Dendritic cell treated with granulocyte-macrophage colony-stimulating factor and Interleukin-4, amounts not matched to agents 40 ng/mL and 50 ng/mL, for 4 days (primary cell): ENCODE data around the gene PLIN4.

ENCODE experiments used
- H3K27ac Mint-ChIP-seq: one replicate; pipeline ENCODE4 v1.8.0; 2022; ENCODE audit warnings: mild to moderate bottlenecking, mixed read lengths
- H3K27me3 Mint-ChIP-seq: one replicate; pipeline ENCODE4 v1.8.0; 2022; ENCODE audit warnings: mild to moderate bottlenecking, mixed read lengths
- H3K36me3 Mint-ChIP-seq: one replicate; pipeline ENCODE4 v1.8.0; 2022; ENCODE audit warnings: low read depth, mixed read lengths
- H3K4me1 Mint-ChIP-seq: one replicate; pipeline ENCODE4 v1.8.0; 2022; ENCODE audit warnings: low read depth, mixed read lengths
- H3K4me3 Mint-ChIP-seq: one replicate; pipeline ENCODE4 v1.8.0; 2022; ENCODE audit warnings: mild to moderate bottlenecking, moderate library complexity, mixed read lengths
- H3K9me3 Mint-ChIP-seq: one replicate; pipeline ENCODE4 v1.8.0; 2022; ENCODE audit warnings: mixed read lengths
- intact Hi-C: fragments of 100-400 bp; cut with micrococcal nuclease; formaldehyde crosslinking; loops from one replicate; pipeline ENCODE4 v1.15.0; 2022

Gene PLIN4

GRCh38 chr19:4511300-4512054, 6.8 kb downstream of the PLIN4 start:
- Mint-ChIP-seq H3K4me3 (no peak overlapping the region), H3K9me3 (no peaks in the 10 kb centered on the region), H3K27ac (no peak overlapping the region), H3K27me3 (peaks cover 9% of the 10 kb centered on the region), H3K36me3 (no peaks in the 10 kb centered on the region), H3K4me1 (peaks cover 4% of the 10 kb centered on the region)
- intact Hi-C loops, result no loop called here

GRCh38 chr19:4510435-4511255, 7.6 kb downstream of the PLIN4 start:
- Mint-ChIP-seq H3K4me3 (no peak overlapping the region), H3K9me3 (no peaks in the 10 kb centered on the region), H3K27ac (no peak overlapping the region)

GRCh38 chr19:4508698-4509097, 9.6 kb downstream of the PLIN4 start:
- H3K27ac Mint-ChIP-seq, result no peak overlapping the region
- H3K4me1 Mint-ChIP-seq, result peaks cover 31% of the 10 kb centered on the region
- no peaks in the 10 kb centered on the region for H3K36me3 Mint-ChIP-seq
- H3K4me3 Mint-ChIP-seq, result no peak overlapping the region
- peaks cover 5% of the 10 kb centered on the region for H3K27me3 Mint-ChIP-seq
- no peaks in the 10 kb centered on the region for H3K9me3 Mint-ChIP-seq
- intact Hi-C loops, result no loop called here

More at GRCh38 chr19:4510435-4511255, 7.6 kb downstream of the PLIN4 start:
- Mint-ChIP-seq H3K4me1 (peaks cover 12% of the 10 kb centered on the region), H3K27me3 (peaks cover 8% of the 10 kb centered on the region), H3K36me3 (no peaks in the 10 kb centered on the region)
- intact Hi-C loops, result no loop called here

- intact Hi-C loops, result no loop called here
- Mint-ChIP-seq H3K4me1 (peaks cover 31% of the 10 kb centered on the region), H3K36me3 (no peaks in the 10 kb centered on the region), H3K27me3 (no peaks in the 10 kb centered on the region), H3K27ac (no peak overlapping the region), H3K4me3 (no peak overlapping the region), H3K9me3 (no peaks in the 10 kb centered on the region)
Observed at GRCh38 chr19:4507804-4508203, 10.5 kb downstream of the PLIN4 start.

- Mint-ChIP-seq H3K36me3 (no peaks in the 10 kb centered on the region), H3K9me3 (no peaks in the 10 kb centered on the region), H3K27me3 (no peaks in the 10 kb centered on the region), H3K4me3 (no peak overlapping the region), H3K4me1 (peaks cover 31% of the 10 kb centered on the region), H3K27ac (no peak overlapping the region)
- intact Hi-C loops, result no loop called here
Observed at GRCh38 chr19:4507150-4507452, 11.2 kb downstream of the PLIN4 start.

- no peaks in the 10 kb centered on the region for H3K9me3 Mint-ChIP-seq
- H3K4me1 Mint-ChIP-seq, result peaks cover 31% of the 10 kb centered on the region
- intact Hi-C loops, result no loop called here
- no peak overlapping the region for H3K4me3 Mint-ChIP-seq
- no peaks in the 10 kb centered on the region for H3K27me3 Mint-ChIP-seq
- no peaks in the 10 kb centered on the region for H3K36me3 Mint-ChIP-seq
- H3K27ac Mint-ChIP-seq, result no peak overlapping the region
Observed at GRCh38 chr19:4506449-4507149, 11.7 kb downstream of the PLIN4 start.

GRCh38 chr19:4505570-4506448, 12.5 kb downstream of the PLIN4 start:
- Mint-ChIP-seq H3K27me3 (no peaks in the 10 kb centered on the region), H3K27ac (no peak overlapping the region), H3K4me1 (peaks cover 31% of the 10 kb centered on the region), H3K9me3 (no peaks in the 10 kb centered on the region), H3K36me3 (no peaks in the 10 kb centered on the region), H3K4me3 (no peak overlapping the region)
- intact Hi-C loops, result no loop called here

GRCh38 chr19:4504891-4505569, 13.3 kb downstream of the PLIN4 start:
- no peak overlapping the region for H3K4me3 Mint-ChIP-seq
- H3K9me3 Mint-ChIP-seq, result no peaks in the 10 kb centered on the region
- no peaks in the 10 kb centered on the region for H3K36me3 Mint-ChIP-seq
- peaks cover 31% of the 10 kb centered on the region for H3K4me1 Mint-ChIP-seq
- H3K27me3 Mint-ChIP-seq, result no peaks in the 10 kb centered on the region
- intact Hi-C loops, result no loop called here
- no peak overlapping the region for H3K27ac Mint-ChIP-seq

- H3K4me3 Mint-ChIP-seq, result no peak overlapping the region
Observed at GRCh38 chr19:4504297-4504701, 14.0 kb downstream of the PLIN4 start.

GRCh38 chr19:4503825-4504170, 14.5 kb downstream of the PLIN4 start:
- no peaks in the 10 kb centered on the region for H3K9me3 Mint-ChIP-seq
- H3K4me3 Mint-ChIP-seq, result no peak overlapping the region
- no peaks in the 10 kb centered on the region for H3K27me3 Mint-ChIP-seq
- H3K27ac Mint-ChIP-seq, result no peak overlapping the region
- H3K36me3 Mint-ChIP-seq, result no peaks in the 10 kb centered on the region
- intact Hi-C loops, result no loop called here
- peaks cover 31% of the 10 kb centered on the region for H3K4me1 Mint-ChIP-seq

More at GRCh38 chr19:4504297-4504701, 14.0 kb downstream of the PLIN4 start:
- no peaks in the 10 kb centered on the region for H3K27me3 Mint-ChIP-seq
- intact Hi-C loops, result no loop called here
- H3K36me3 Mint-ChIP-seq, result no peaks in the 10 kb centered on the region
- H3K9me3 Mint-ChIP-seq, result no peaks in the 10 kb centered on the region
- H3K27ac Mint-ChIP-seq, result no peak overlapping the region
- H3K4me1 Mint-ChIP-seq, result peaks cover 31% of the 10 kb centered on the region

GRCh38 chr19:4503132-4503824, 15.0 kb downstream of the PLIN4 start:
- no peak overlapping the region for H3K27ac Mint-ChIP-seq
- H3K27me3 Mint-ChIP-seq, result no peaks in the 10 kb centered on the region

GRCh38 chr19:4502282-4503131, 15.8 kb downstream of the PLIN4 start:
- intact Hi-C loops, result no loop called here
- Mint-ChIP-seq H3K27ac (no peak overlapping the region), H3K9me3 (no peaks in the 10 kb centered on the region)

More at GRCh38 chr19:4503132-4503824, 15.0 kb downstream of the PLIN4 start:
- H3K36me3 Mint-ChIP-seq, result no peaks in the 10 kb centered on the region
- intact Hi-C loops, result no loop called here
- H3K4me3 Mint-ChIP-seq, result no peak overlapping the region
- peaks cover 31% of the 10 kb centered on the region for H3K4me1 Mint-ChIP-seq
- H3K9me3 Mint-ChIP-seq, result no peaks in the 10 kb centered on the region

More at GRCh38 chr19:4502282-4503131, 15.8 kb downstream of the PLIN4 start:
- H3K4me1 Mint-ChIP-seq, result peaks cover 31% of the 10 kb centered on the region
- no peaks in the 10 kb centered on the region for H3K36me3 Mint-ChIP-seq
- H3K4me3 Mint-ChIP-seq, result no peak overlapping the region
- no peaks in the 10 kb centered on the region for H3K27me3 Mint-ChIP-seq
